GM12878 (cell line): ENCODE measurements around the gene HPX. TPM values are rescaled to one million over a fixed set of nuclear protein-coding genes. Genes with fewer than 3 reads are reported as not detected.

Experiments used
- ATAC-seq: fragments of 200-7000 bp; cut with Tn5 transposase; 3 replicates; pipeline ENCODE4 v1.9.1; 2020; ENCODE audit warnings: mild to moderate bottlenecking, moderate library complexity
- BruUV-seq: library from RNA; stranded (reverse); fragments of 400-500 nt; replicated peaks from 2 replicates; lab custom pipeline; 2021; lab: Mats Ljungman, UMichigan
- CTCF ChIA-PET: fragments of 300-600 bp; sonication (Branson Sonifier 250); formaldehyde crosslinking; extraction: SDS; loops from one replicate; lab custom pipeline; 2021; ENCODE audit warnings: inconsistent platforms; lab: Yijun Ruan, JAX
- POLR2A ChIA-PET: fragments of 350-600 bp; formaldehyde crosslinking; extraction: SDS; loops from one replicate; lab custom pipeline; 2021; ENCODE audit warnings: inconsistent platforms; lab: Charles Lee
- RAD21 ChIA-PET: fragments of 300-600 bp; sonication (Branson Sonifier 250); formaldehyde crosslinking; loops from one replicate; lab custom pipeline; 2023; ENCODE audit warnings: antibody characterized with exemption; ENCODE audit not compliant: unreplicated experiment; lab: Charles Lee
- SMC1A ChIA-PET: fragments of 300-600 bp; sonication (Branson Sonifier 250); formaldehyde crosslinking; loops from one replicate; lab custom pipeline; 2023; ENCODE audit not compliant: unreplicated experiment, uncharacterized antibody; lab: Charles Lee
- DNase-seq: peaks from one replicate; pipeline ENCODE4 v3.0.0-alpha.2; 2011; ENCODE audit warnings: low read depth, low spot score
- FAIRE-seq: peaks from 3 replicates; lab custom pipeline; 2011; peaks lifted over from hg19 to GRCh38; lab: Jason Lieb, UNC
- H2AFZ ChIP-seq: 2 replicates; pipeline ENCODE4 v1.6.0; 2011; ENCODE audit warnings: low read depth, low read length, control low read depth; ENCODE audit not compliant: control insufficient read depth
- H3K27ac ChIP-seq: 2 replicates; pipeline ENCODE4 v1.5.1; 2011; ENCODE audit warnings: control low read depth; ENCODE audit not compliant: control insufficient read depth, insufficient read depth
- H3K27me3 ChIP-seq, 2 experiments: replicated peaks in 1 of 2; 2 replicates each; pipeline versions ENCODE4 v1.6.0 to v1.6.1; 2011; ENCODE audit warnings: low read length in 1 of 2; ENCODE audit not compliant: control insufficient read depth in 2 of 2, insufficient read depth in 2 of 2
- H3K36me3 ChIP-seq, 2 experiments: 2 replicates each; pipeline ENCODE4 v1.5.1; 2011; ENCODE audit warnings: low read length in 1 of 2; ENCODE audit not compliant: control insufficient read depth in 2 of 2, insufficient read depth in 2 of 2
- H3K4me1 ChIP-seq: 2 replicates; pipeline ENCODE4 v1.6.1; 2011; ENCODE audit warnings: mild to moderate bottlenecking, low read length, moderate library complexity, mixed read lengths; ENCODE audit not compliant: control insufficient read depth, insufficient read depth
- H3K4me2 ChIP-seq: 2 replicates; pipeline ENCODE4 v1.6.0; 2011; ENCODE audit warnings: control low read depth; ENCODE audit not compliant: control insufficient read depth, insufficient read depth
- H3K4me3 ChIP-seq: fragments of 200-600 bp; sonication (generic); 2 replicates; pipeline ENCODE4 v1.5.1; 2016
- H3K79me2 ChIP-seq: 2 replicates; pipeline ENCODE4 v1.6.0; 2011; ENCODE audit warnings: low read length; ENCODE audit not compliant: control insufficient read depth, insufficient read depth
- H3K9ac ChIP-seq: 2 replicates; pipeline ENCODE4 v1.8.0; 2011; ENCODE audit warnings: low read length, control low read depth, mixed read lengths; ENCODE audit not compliant: control insufficient read depth, insufficient read depth
- H3K9me3 ChIP-seq: replicated peaks from 3 replicates; pipeline ENCODE4 v1.5.1; 2011; ENCODE audit warnings: mild to moderate bottlenecking, low read length; ENCODE audit not compliant: control insufficient read depth, insufficient read depth
- H4K20me1 ChIP-seq: 2 replicates; pipeline ENCODE4 v1.6.0; 2011; ENCODE audit not compliant: control insufficient read depth, insufficient read depth
- ATF7 ChIP-seq: fragments of 450-650 bp; IDR thresholded peaks from 2 replicates; pipeline ENCODE4 v1.6.1; 2016; ENCODE audit warnings: low read depth, mild to moderate bottlenecking
- CEBPB ChIP-seq, 2 experiments: fragments of 150-350 bp in 1 of 2; IDR thresholded peaks; 2 replicates each; pipeline ENCODE4 v1.6.1; 2012 to 2014; ENCODE audit warnings: low read depth in 2 of 2, low read length in 2 of 2, borderline replicate concordance in 1 of 2, inconsistent platforms in 1 of 2
- HDAC6 ChIP-seq: fragments of 200-600 bp; sonication (generic); IDR thresholded peaks from one replicate; pipeline ENCODE4 v1.8.0; 2017; ENCODE audit warnings: antibody characterized with exemption; ENCODE audit not compliant: unreplicated experiment
- HSF1 ChIP-seq: fragments of 150-350 bp; IDR thresholded peaks from 2 replicates; pipeline ENCODE4 v1.6.1; 2014; ENCODE audit warnings: mild to moderate bottlenecking, low read depth, low read length
- MXI1 ChIP-seq: fragments of 150-350 bp; IDR thresholded peaks from 2 replicates; pipeline ENCODE4 v1.6.1; 2011; ENCODE audit warnings: low read depth, mild to moderate bottlenecking, inconsistent platforms, low read length, improper control_type of control experiment
- MYC ChIP-seq: IDR thresholded peaks from 2 replicates; pipeline ENCODE4 v1.6.1; 2011; ENCODE audit warnings: mild to moderate bottlenecking, low read length, moderate library complexity, inconsistent platforms; ENCODE audit not compliant: insufficient read depth, insufficient replicate concordance, insufficient read length, severe bottlenecking
- PML ChIP-seq: IDR thresholded peaks from 2 replicates; pipeline ENCODE4 v1.6.1; 2012; ENCODE audit warnings: low read length, inconsistent platforms
- POLR2AphosphoS2 ChIP-seq: IDR thresholded peaks from 2 replicates; pipeline ENCODE4 v1.6.1; 2011; ENCODE audit warnings: low read depth, mild to moderate bottlenecking, low read length, improper control_type of control experiment, moderate library complexity
- RELA ChIP-seq: fragments of 450-650 bp; IDR thresholded peaks from 2 replicates; pipeline ENCODE4 v1.8.0; 2014; ENCODE audit warnings: borderline replicate concordance; ENCODE audit not compliant: partially characterized antibody
- SKIL ChIP-seq: fragments of 450-650 bp; IDR thresholded peaks from 2 replicates; pipeline ENCODE4 v1.6.1; 2017; ENCODE audit warnings: mild to moderate bottlenecking, low read depth, inconsistent platforms; ENCODE audit not compliant: poor library complexity, severe bottlenecking
- SP1 ChIP-seq: IDR thresholded peaks from one replicate; pipeline ENCODE4 v1.6.1; 2011; ENCODE audit warnings: low read depth, low read length
- YBX1 ChIP-seq: fragments of 450-650 bp; IDR thresholded peaks from 2 replicates; pipeline ENCODE4 v1.6.1; 2016; ENCODE audit warnings: antibody characterized with exemption
- ZNF274 ChIP-seq: IDR thresholded peaks from one replicate; pipeline ENCODE4 v1.8.0; 2011; ENCODE audit not compliant: insufficient read length, insufficient read depth
- WGBS: methylation state at CpG from one replicate; pipeline ENCODE4 v1.1.6; 2016; ENCODE audit warnings: low lambda C conversion rate; ENCODE audit not compliant: insufficient replicate concordance, insufficient coverage; ENCODE audit errors: missing lambda C conversion rate; 5-methylcytosine and 5-hydroxymethylcytosine counted together
- in situ Hi-C: fragments of 300-500 bp; cut with MboI; formaldehyde crosslinking; loops from 9 replicates; pipeline ENCODE4 v1.14.3; 2018; ENCODE audit warnings: mixed read lengths
- intact Hi-C: fragments of 100-400 bp; cut with micrococcal nuclease; formaldehyde crosslinking; loops from one replicate; pipeline ENCODE4 v1.14.2; 2022; ENCODE audit not compliant: unreplicated experiment
- polyA plus RNA-seq, 11 experiments: library from polyadenylated mRNA; depleted of rRNA in 4 of 11; unstranded in 6 of 11; stranded (reverse) in 5 of 11; fragments of >200 nt; fragmentation: Nextera tagmentation in 4 of 11; fragmentation: Illumina TruSeq in 1 of 11; extraction: Ambion mirVana in 4 of 11; extraction: Trizol in 1 of 11; gene quantifications; 1 replicate in 1 of 11; 2 replicates in 10 of 11; pipeline versions ENCODE4 v1.2.1 to v1.2.3, GENCODE V29; 2011 to 2016; ENCODE audit warnings: inconsistent platforms in 2 of 11, missing spikeins in 2 of 11, low read depth in 1 of 11
- total RNA-seq, 4 experiments: library from RNA; depleted of rRNA in 3 of 4; stranded (reverse); fragments of >200 nt in 3 of 4; fragmentation: Illumina TruSeq in 1 of 4; extraction: Trizol in 1 of 4; gene quantifications; 2 replicates each; pipeline versions ENCODE4 v1.2.1 to v1.2.3, GENCODE V29; 2013 to 2021
- TF ChIP-seq, protein P1 (sequence below): fragments of 150-350 bp; IDR thresholded peaks from 2 replicates; pipeline ENCODE4 v1.6.1; 2016; ENCODE audit warnings: low read depth, low read length

Gene HPX
- total and polyA plus RNA-seq, 10 of the 15 experiments (the other 5 are each of a cell fraction or from before 2014, with no cell fraction given), result 0.08 to 1.7 (median 0.18) TPM; not detected in 1

- TF ChIP-seq SKIL, result no peak
- TF ChIP-seq ZNF274, result no peak
- TF ChIP-seq HSF1, result no peak
- TF ChIP-seq HDAC6, result no peak
Measured at GRCh38 chr11:6401464-6401863, 39.3 kb downstream of the HPX start (continued).

GRCh38 chr11:6400431-6401345, 40.1 kb downstream of the HPX start:
- ChIA-PET POLR2A (interaction anchor here (1.0 to 2.3 kb wide), 3 partner anchors 10 to 37 kb away, joined by 3 to 21 read pairs (median 3); partner anchors contain the start of gene SMPD1), CTCF (interaction anchor here (0.6 to 4.4 kb wide), 4 partner anchors 22 to 319 kb away, joined by 3 to 42 read pairs (median 8); no protein-coding TSS in a partner anchor), RAD21 (interaction anchor here (2.6 kb wide), 1 partner anchor 22 kb away, joined by 9 read pairs; no protein-coding TSS in a partner anchor), SMC1A (interaction anchor here (1.3 kb wide), 1 partner anchor 43 kb away, joined by 4 read pairs; no protein-coding TSS in a partner anchor)
- no peak for FAIRE-seq
- Histone ChIP-seq H3K9me3 (no peaks in the 10 kb centered on the region), H3K9ac (no peak overlapping the region), H2AFZ (no peak overlapping the region), H3K27ac (no peak overlapping the region), H3K27me3 (no peaks in the 10 kb centered on the region), H3K79me2 (no peaks in the 10 kb centered on the region), H3K4me2 (no peak overlapping the region), H3K4me1 (peaks cover 25% of the 10 kb centered on the region), H3K36me3 (no peaks in the 10 kb centered on the region), H3K4me3 (no peak overlapping the region), H4K20me1 (no peaks in the 10 kb centered on the region)
- no peak for ATAC-seq
- in situ Hi-C loops, result no loop called here
- no TSS peak for BruUV-seq
- intact Hi-C loops, result loop anchor here (5.0 kb wide), 1 partner anchor 72 kb away; the partner anchor contains the start of gene TRIM3
- 87% methylated on average over 13 of the region's 15 CpGs for WGBS
- DNase-seq, result no peak
- TF ChIP-seq MYC (no peak), PML (no peak), YBX1 (no peak), ATF7 (no peak), SP1 (no peak), MXI1 (no peak), POLR2AphosphoS2 (no peak), RELA (no peak), CEBPB (IDR thresholded peaks at IDR 0.05; ENCODE audit: borderline replicate concordance in 1 of 2, low read depth in 2 of 2, low read length in 2 of 2) (no peak)
- TF ChIP-seq, protein P1, sequence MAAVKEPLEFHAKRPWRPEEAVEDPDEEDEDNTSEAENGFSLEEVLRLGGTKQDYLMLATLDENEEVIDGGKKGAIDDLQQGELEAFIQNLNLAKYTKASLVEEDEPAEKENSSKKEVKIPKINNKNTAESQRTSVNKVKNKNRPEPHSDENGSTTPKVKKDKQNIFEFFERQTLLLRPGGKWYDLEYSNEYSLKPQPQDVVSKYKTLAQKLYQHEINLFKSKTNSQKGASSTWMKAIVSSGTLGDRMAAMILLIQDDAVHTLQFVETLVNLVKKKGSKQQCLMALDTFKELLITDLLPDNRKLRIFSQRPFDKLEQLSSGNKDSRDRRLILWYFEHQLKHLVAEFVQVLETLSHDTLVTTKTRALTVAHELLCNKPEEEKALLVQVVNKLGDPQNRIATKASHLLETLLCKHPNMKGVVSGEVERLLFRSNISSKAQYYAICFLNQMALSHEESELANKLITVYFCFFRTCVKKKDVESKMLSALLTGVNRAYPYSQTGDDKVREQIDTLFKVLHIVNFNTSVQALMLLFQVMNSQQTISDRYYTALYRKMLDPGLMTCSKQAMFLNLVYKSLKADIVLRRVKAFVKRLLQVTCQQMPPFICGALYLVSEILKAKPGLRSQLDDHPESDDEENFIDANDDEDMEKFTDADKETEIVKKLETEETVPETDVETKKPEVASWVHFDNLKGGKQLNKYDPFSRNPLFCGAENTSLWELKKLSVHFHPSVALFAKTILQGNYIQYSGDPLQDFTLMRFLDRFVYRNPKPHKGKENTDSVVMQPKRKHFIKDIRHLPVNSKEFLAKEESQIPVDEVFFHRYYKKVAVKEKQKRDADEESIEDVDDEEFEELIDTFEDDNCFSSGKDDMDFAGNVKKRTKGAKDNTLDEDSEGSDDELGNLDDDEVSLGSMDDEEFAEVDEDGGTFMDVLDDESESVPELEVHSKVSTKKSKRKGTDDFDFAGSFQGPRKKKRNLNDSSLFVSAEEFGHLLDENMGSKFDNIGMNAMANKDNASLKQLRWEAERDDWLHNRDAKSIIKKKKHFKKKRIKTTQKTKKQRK, result no peak
